Iris pigment epithelial cell (primary cell): ENCODE measurements around the gene NRG3.

ENCODE experiments used
- DNase-seq: peaks from one replicate; pipeline ENCODE4 v3.0.0-alpha.2; 2011; ENCODE audit warnings: low read depth

The NRG3 gene

GRCh38 chr10:83007510-83007909 is 1132.5 kb downstream of the NRG3 start:
- DNase-seq, result no peak

DNA sequence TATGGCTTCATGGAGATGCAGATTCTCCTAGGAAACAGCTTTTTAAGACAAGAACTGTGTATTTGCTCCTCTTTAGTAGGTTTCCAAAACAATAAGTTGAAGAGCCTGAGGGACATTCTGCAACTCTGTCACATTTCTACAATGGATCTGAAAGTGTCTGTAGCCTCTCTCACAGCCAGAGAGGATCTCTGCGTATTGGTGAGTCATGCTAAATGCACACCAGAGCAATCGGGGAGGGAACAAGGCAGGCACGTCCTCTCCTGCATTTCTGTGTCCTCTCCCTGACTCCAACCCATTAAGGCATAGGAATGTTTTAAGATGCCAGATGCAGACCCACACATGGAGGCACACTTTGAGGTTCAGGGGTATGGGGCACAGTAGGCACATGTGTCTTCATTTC is 1137.9 kb downstream of the NRG3 start:
- DNase-seq, result no peak

DNA sequence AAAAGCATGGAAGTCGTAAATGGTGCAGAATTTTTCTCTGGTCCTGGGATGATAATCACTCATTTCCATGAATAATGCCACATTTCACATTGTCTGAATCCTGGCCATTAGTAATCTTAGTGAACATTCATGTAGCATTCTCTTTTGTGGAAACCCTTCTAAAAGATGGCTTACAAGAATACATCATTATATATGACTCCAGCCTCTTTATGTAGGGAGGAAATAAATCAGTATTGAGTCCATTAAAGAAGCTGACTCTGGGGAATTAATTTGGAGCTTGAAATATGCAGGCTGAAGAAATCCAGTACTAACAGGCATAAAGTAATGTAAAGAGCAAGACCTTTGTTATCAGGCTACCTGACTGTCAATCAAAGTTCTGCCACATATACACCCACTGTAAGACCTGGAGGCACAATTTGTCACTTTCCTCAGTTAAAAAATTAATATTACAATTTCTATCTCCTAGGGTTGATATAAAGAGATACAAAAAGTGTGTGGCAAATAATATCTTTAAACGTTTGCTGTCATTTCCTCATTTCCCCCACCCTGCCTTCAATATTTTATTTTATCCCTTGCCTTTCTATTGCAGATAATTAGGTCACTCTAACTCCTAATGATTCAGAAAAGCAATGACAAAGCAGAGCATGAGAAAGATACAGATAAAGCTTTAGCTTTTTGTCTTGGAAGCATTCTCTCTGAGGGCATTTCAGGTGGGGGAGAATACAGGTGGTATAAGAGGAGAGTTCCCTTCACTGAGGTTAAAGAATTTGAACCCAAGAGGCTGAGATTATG is 1142.3 kb downstream of the NRG3 start:
- DNase-seq, result no peak

- DNase-seq, result no peak
Measured at GRCh38 chr10:83023662-83024061, 1148.7 kb downstream of the NRG3 start.
